NCI-H460 (cell line): ENCODE data around the gene CEP112. TPM values are rescaled to one million over a fixed set of nuclear protein-coding genes. Genes with fewer than 3 reads are reported as not detected.

ENCODE experiments used
- DNase-seq: peaks from one replicate; pipeline ENCODE4 v3.0.0-alpha.2; 2016; ENCODE audit warnings: low read depth; ENCODE audit errors: extremely low read depth
- total RNA-seq: library from RNA; depleted of rRNA; stranded (reverse); fragments of >200 nt; shearing (Covaris generic); gene quantifications from 2 replicates; pipeline ENCODE4 v1.2.3, GENCODE V29; 2014

CEP112 gene
- total RNA-seq, 1 experiment from 2014 or later = 6.5 TPM

DNA sequence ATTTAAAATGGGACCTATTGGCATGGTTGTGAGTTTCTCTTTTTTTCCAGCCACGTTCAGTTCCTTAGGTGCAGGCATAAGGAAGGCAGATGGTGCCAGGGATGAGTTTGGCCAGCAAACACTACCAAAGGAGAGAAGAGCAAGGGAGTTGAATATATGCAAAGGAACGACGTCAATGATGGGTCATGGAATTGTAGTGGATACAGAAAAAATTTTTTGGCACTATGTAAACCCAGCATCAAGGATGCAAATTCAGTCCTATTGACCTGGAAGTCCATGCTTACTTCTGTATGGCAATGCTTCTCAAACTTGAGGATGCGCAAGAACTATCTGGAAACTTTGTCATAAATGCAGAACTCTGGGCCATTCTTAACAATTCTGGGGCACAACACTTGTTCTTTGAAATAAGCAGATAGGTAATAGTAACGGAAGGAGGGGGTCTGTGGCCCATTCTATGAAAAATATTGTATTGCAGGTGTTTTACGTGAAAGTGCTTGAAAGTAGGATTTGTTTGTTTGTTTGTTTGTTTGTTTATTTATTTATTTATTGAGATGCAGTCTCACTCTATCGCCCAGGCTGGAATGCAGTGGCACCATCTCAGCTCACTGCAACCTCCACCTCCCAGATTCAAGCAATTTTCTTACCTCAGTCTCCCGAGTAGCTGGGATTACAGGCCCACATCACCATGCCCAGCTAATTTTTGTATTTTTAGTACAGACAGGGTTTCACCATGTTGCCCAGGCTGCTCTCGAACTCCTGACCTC, 19.3 kb upstream of the CEP112 start:
- DNase-seq = no peak

DNA sequence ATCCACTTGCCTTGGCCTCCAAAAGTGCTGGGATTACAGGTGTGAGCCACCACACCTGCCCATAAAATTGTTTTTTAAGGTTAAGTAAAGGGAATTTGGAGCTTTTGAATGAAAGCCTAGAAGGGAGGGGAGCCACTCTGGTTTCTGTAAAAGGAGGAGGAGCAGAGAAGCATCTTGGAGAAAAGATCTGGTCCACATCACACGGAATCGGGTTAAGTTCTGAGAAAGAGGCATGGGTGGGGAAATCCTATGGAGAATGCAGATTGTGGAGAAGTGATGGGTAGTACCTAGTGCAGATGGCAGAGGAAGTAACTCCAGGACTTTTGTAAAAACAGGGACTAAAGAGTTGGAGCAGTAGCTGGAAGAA, 18.3 kb upstream of the CEP112 start:
- DNase-seq = no peak

DNA sequence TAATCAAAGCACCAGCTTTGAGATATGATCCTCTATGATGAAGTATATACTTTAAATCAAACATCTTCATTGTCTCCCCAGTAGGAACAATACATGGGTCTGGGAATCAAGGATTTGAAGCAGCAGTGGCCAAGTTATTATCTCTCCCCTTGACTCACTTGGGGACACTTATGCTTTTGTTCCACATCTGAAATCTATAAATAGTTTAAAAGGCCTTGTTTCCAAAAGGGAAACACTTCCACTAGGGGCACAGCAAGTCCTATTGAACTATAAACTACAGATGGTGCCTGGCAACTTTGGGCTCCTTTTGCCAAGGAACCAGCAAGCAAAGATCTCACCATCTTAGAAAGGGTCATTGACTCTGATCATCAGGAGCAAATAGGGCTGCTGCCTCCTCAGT, 16.0 kb upstream of the CEP112 start:
- DNase-seq = no peak

DNA sequence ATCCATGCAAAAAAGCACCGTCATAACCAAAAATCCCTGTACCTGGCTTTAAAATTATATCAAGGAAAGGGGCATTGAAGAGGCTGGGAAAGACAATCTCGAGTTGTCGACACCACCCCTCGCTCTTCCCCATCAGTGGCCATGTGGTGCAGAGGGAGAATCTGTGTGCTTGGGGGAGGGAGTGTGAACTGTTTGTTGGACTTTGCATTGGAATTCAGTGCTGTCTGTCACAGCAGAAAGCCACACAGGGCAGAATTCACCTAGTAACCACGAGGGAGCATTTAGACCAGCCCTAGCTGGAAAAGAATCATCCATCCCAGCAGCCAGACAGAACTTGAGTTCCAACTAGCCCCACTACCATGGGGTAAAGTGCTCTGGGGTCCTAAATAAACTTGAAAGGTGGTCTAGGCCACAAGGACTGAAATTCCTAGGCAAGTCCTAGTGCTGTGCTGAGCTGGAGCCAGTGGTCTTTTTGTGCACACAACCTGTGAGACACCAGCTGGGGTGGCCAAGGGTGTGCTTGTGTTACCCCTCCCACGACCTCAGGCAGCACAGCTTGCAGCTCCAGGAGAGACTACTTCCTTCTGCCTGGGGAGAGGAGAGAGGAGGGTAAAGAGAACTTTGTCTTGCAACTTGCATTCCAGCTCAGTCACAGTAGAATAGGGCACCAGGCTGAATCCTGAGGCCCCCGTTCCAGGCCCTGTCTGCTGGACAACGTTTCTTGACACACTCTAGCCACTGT, 11.5 kb upstream of the CEP112 start:
- no peak for DNase-seq

DNA sequence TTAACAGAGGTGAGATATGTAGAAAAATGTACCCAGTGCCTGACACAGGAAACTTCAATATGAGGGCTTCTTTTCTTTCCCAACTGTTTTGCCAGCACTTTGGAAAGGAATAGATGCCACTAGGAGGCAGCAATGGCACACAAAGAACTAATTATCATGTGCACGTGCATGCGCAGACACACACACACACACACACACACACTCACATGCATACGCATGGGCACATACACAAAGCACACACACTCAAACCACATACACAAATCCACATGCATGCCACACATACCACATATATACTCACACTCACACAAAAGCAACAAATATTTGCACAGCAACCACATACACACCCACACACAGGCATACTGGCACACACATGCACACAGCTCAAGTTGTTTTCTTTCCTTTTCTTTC, 8.8 kb upstream of the CEP112 start:
- peak; percentile 70 for DNase-seq

DNA sequence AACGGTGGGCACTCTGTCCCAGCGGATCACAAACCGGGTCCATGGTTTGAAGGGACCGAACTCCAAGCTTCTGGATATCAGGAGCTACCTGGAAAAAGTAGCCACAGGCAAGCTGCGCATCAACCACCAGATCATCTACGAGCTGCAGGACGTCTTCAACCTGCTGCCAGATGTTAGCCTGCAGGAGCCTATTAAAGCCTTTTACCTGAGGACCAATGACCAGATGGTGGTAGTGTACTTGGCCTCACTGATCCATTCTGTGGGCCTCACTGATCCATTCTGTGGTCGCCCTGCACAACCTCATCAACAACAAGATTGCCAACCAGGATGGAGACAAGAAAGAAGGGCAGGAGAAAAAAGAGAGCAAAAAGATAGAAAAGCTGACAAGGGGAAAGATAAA, 6.3 kb upstream of the CEP112 start:
- no peak for DNase-seq

DNA sequence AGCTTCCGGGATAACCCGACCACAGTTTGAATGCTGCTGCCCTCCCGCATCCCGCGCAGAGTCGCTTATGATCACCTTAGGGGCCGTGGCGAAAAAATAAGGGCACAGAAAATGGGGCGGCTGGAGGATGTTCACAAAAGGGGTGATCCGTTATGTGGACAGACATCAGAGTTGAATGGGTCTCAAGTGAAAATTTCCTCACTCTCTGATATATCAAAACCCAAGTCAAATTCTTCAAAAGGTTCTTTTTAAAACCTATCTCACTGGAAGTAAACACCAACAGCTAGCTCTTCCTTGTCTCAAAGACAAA, 400 bp upstream of the CEP112 start:
- no peak for DNase-seq

DNA sequence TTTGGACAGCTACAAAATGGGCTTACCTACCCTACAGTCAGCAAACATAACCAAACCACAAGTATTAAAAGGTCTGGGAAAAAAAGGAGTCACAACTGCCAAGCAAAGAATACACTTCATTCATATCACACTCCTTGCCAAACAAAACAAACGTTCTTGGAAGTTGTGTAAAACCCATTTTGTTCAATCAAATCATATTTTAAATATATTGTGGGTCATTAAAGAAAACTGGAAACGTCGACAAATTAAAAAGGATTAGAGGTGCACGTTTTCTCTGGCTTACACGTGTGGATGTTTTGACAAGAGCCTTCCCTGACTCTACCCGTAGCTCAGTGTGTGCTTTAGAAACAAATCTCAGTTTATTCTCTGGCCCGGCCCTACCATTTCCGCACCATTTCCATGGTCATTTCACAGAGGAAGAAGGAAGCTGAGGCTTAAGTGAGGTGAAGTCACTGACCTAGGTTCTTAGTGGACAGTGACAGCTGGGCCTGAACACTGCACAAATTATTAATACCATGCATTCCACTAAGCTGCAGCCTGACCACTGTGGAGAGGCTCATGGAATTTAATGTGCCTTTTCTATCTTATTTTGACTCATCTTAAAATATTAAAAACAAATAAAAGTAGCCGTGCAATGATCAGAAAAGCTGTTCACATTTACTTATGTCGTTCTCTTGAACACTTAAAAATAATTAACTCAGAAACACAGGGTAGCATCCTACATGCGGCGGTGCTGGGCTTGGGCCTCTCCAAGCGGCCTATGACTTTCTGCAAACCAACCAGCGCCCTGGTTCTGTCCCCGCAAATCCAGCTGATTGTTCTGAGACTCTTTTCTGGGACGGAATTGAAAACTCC, 968 bp downstream of the CEP112 start:
- DNase-seq = no peak

DNA sequence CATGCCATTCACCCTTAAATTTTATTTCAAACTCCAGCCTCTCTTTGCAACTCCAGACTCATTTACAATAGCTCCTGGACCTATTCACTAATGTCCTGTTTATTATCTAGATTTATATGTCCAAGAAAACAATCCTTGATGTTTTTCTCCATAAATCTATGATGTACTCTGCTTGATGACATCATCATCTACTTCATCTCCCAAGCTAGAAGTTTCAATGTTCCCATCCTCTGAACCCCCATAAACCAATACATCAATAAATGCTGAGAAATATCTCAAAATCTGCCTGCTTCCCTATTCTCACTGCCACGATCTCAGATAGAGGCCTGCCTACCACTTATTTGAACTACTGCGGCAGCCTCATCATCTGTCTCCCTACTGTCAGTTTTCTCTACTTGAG, 4.2 kb downstream of the CEP112 start:
- no peak for DNase-seq

DNA sequence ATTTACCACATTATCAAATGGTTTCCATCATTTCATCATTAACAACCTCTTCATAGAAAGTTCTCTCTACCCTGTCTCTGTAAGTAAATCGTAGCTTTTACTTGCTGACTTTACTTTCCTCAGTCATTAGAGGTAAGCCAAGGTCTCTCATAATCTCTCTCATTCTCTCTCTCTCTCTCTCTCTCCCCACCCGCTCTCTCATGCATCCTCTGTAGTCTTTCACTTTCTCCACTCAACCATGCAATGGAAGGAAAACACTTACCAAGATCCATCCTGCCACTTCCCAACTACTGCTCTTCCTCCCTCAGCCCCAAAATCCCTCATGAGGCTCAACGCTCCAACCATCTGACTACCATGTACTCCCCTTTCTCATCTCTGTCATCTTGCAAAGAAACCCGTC, 6.1 kb downstream of the CEP112 start:
- no peak for DNase-seq

DNA sequence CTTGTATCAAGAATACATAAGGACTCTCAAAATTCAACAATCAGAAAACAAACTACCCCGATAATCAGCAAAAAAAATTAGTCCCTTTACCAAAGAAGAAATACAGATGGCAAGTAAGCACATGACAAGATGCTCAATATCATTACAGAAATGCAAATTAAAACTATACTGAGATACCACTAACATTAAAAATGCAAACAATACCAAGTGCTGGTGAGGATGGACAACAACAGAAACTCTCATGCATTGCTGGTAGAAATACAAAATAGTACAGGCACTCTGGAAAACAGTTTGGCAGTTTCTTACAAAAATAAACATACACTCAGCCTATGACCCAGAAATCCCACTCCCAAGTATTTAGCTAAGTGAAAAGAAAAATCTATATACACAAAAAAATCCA, 7.5 kb downstream of the CEP112 start:
- no peak for DNase-seq

DNA sequence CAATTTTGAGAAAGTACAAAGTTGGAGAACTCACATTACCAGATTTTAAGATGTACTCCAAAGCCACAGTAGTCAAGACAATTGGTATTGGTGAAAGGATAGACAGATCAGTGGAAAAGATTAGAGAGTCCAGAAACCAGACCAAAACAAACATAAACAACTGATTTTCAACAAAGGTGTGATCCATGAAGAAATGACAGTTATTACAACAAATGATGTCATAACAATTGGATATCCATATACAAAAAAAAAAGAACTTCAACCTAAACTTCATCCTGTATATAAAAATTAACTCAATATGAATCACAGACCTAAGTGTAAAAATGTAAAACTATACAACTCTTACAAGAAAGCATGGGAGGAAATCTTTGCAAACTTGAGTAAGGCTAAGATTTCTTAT, 8.4 kb downstream of the CEP112 start:
- DNase-seq = no peak

DNA sequence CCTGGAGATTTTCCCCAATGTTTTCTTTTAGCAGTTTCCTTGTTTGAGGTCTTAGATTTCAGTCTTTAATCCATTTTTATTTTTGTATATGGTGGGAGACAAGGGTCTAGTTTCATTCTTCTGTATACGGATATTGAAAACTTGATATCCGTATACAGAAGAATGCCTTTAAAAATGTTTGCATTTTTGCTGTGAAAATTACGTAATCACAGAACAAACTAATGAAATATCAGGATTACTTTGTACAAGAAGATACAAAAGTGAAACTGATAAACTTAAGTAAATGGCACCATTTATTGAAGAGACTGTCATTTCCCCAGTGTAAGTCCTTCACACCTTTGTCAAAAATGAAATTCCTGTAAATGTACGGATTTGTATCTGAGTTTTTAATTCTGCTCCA, 13.3 kb downstream of the CEP112 start:
- DNase-seq = no peak

DNA sequence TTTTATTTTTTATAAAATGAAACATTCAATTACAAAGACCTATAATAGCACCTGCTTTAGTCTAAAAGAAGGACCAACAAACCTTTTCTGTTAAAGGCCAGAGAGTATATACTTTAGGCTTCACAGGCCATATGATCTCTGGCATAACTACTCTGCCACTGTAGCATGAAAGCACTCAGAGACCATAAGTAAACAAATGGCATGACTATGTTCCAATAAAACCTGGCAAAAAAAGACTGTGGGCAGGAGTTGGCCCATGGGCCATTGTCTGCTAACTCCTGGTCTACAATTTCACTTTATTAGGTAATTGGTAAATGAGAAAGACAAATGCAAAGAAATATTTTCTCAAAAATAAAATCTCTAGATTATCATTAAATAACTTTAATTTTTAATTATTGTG, 14.9 kb downstream of the CEP112 start:
- DNase-seq = no peak

DNA sequence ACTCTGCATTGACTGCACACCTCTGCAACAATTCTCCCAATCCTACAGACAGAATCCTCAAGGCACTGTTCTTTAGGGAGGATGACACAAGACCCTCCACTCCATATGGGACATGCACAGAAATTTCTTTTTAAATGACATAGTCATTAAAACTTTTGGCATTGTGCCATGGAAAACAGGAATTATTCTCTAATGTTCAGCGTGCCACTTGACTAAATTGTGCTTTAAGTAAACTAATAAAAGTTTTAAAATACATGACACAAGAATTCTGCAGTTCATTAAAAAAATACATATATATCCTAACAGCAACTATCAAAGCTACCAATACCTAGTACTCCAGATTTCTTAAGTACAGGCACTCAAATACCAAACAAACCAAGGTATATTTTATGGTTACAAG, 16.0 kb downstream of the CEP112 start:
- DNase-seq = no peak

DNA sequence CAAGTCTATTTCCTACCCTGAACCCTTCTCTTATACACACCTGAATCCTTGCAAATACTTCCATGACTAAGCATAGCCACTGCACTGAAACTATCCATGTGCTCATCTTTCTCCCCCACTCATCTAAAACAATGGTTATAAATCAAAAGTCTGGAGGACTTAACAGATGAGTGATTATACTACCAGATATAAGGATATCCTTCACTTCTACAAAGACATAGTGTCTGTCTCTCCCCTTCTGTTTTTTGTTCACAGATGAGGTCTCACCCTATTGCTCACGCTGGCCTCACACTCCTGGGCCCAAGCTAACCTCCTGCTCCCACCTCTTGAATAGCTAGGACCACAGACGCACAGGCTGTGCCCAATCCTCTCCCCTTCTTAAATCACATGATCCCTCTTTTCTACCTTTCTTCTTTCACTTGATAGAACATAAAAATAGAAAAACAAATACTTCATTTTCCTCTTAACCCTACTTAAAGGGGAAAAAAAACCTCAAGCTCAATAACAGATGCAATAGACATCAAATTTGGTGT, 19.2 kb downstream of the CEP112 start:
- DNase-seq = no peak

DNA sequence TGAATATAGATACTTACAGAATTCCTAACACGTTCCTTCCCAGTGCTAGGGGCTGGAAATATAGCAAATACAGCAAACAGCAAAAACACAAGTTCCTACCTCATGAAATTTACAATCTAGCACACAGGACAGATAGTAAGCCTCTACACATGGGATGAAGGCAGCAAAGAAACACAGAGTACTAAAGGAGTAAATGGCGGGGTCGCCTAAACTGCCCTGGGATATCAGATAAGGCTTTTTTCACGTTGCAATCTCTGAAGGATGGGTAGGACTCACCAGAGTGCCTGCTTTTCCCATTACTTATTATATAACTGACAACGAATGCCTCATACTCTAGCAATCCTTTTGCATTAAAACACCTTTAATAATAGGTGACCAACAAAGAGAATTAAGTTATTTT, 19.8 kb downstream of the CEP112 start:
- no peak for DNase-seq

DNA sequence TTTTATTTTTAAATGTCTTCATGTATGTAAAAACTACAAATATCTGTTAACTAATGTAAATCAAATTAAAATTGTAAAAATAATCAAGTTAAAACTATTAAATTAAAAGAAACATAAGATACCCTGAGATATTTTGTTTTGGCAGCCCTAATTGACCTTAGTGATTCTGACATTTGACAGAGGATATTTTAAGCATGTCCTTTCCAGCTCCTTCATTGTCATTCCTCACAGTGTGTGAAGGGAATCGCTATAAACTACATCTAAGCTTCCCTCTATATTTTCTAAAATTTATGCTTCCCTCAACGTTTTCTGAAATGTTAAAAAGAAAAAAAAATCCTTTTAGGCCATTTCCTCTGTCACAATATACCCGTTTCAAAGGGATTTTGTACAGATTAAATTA, 20.2 kb downstream of the CEP112 start:
- no peak for DNase-seq

DNA sequence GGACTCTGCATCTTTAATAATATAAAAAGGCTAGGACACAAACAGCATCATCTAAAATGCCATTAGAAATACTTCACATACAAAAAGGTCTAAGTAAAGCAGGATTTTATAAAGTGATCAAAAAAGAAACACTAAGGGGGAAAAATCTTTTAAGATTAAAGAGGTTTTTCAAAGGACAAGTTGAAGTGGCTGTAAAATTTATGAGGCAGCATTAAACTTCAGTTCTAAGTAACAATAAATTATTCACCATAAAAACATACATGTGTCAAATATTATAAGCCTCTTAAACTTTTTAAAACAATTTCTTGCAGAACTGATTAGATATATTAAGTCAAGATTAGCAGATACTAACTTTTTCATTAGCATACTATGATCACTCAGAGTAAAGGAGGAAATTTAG, 20.8 kb downstream of the CEP112 start:
- DNase-seq = no peak

DNA sequence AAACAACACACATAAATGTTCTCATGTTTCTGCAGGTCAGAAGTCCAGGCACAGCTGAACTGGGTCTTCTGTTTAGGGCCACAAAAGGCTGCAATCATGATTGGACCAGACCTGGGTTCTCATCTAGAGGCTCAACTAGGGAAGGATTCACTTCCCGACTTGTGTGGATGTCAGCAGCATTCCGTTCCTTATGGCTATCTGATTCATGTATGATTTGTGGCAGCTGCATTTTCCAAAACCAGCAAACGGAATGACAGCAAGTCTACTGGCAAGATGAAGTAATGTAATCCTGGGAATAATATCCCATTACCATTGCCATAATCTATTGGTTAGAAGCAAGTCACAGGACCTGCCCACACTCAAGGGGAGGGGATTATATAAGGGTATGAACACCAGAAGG, 22.1 kb downstream of the CEP112 start:
- DNase-seq = no peak

DNA sequence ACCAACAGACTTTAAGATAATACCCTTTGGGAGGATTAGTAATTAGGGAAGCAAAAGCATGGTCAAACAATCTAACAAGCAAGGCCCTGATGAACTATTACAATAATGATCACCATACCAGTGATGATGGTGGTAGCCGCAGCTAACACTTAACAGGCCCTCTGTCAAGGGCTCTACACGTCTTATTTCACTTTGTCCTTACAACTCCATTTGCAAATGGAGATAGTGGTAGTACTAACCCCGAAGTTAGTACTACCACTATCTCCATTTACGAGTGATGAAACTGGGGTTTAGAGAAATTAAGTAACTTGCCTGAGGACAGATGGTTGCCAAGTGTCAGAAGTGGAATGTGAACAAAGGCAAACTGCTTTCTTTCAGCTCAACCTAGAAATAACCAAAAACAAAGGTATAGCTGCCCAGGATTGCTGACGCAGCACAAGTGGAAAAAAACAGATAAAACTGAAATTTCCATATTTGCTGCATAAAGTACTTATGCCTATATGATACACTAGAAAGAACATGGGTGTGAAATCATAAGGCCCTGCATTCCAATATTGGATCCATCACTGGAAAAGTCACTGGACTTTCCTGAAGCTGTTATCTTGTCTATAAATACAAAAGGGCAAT, 24.6 kb downstream of the CEP112 start:
- no peak for DNase-seq
